K562 (cell line): ENCODE data around the gene AHNAK. TPM values are rescaled to one million over a fixed set of nuclear protein-coding genes. Genes with fewer than 3 reads are reported as not detected.

Experiments used
- CBFA2T3 ChIP-seq: fragments of 450-650 bp; IDR thresholded peaks from 2 replicates; pipeline ENCODE4 v1.6.1; 2017
- EGR1 ChIP-seq: fragments of 450-650 bp; conservative IDR thresholded peaks from 2 replicates; pipeline ENCODE4 v1.6.1; 2017; ENCODE audit warnings: mild to moderate bottlenecking
- EP300 ChIP-seq: IDR thresholded peaks from 2 replicates; pipeline ENCODE4 v1.6.1; 2012; ENCODE audit warnings: low read length, improper control_type of control experiment
- FIP1L1 ChIP-seq: fragments of 200-400 bp; formaldehyde crosslinking; IDR thresholded peaks from 2 replicates; pipeline ENCODE4 v1.6.1; 2018; ENCODE audit warnings: mild to moderate bottlenecking, low read depth, low read length; ENCODE audit not compliant: poor library complexity, severe bottlenecking
- FOXO4 ChIP-seq: fragments of 450-650 bp; formaldehyde crosslinking; IDR thresholded peaks from 2 replicates; pipeline ENCODE4 v1.4.0; 2020; ENCODE audit warnings: mild to moderate bottlenecking, moderate library complexity
- GATAD2A ChIP-seq: fragments of 450-650 bp; IDR thresholded peaks from 2 replicates; pipeline ENCODE4 v1.6.1; 2017
- HCFC1 ChIP-seq: IDR thresholded peaks from 2 replicates; pipeline ENCODE4 v1.6.1; 2012; ENCODE audit warnings: low read depth, low read length, improper control_type of control experiment
- NCOA2 ChIP-seq, 2 experiments: fragments of 450-650 bp; IDR thresholded peaks; 2 replicates each; pipeline ENCODE4 v1.6.1; 2018; ENCODE audit warnings: mild to moderate bottlenecking in 2 of 2, moderate library complexity in 1 of 2; ENCODE audit not compliant: partially characterized antibody in 2 of 2
- ZBTB5 ChIP-seq: fragments of 450-650 bp; IDR thresholded peaks from 2 replicates; pipeline ENCODE4 v1.6.1; 2017; ENCODE audit warnings: antibody characterized with exemption
- ZNF140 ChIP-seq: fragments of 250-450 bp; sonication (Bioruptor Pico); IDR thresholded peaks from 2 replicates; pipeline ENCODE4 v1.8.0; 2021; ENCODE audit warnings: moderate library complexity, mild to moderate bottlenecking, inconsistent platforms
- ZNF212 ChIP-seq: fragments of 450-650 bp; formaldehyde crosslinking; IDR thresholded peaks from 2 replicates; pipeline ENCODE4 v1.4.0; 2020; ENCODE audit warnings: mild to moderate bottlenecking
- ZNF24 ChIP-seq: fragments of 450-650 bp; IDR thresholded peaks from 2 replicates; pipeline ENCODE4 v1.6.1; 2016
- ZNF507 ChIP-seq: conservative IDR thresholded peaks from 2 replicates; pipeline ENCODE4 v1.6.1; 2017; ENCODE audit warnings: missing genetic modification characterization, missing compliant biosample characterization
- ZNF644 ChIP-seq: fragments of 200-800 bp; sonication (Bioruptor generic); IDR thresholded peaks from 2 replicates; pipeline ENCODE4 v1.6.1; 2016; ENCODE audit warnings: low read depth, missing genetic modification characterization, missing compliant biosample characterization
- ZNF76 ChIP-seq: fragments of 250-450 bp; sonication (Bioruptor Pico); IDR thresholded peaks from 2 replicates; pipeline ENCODE4 v1.4.0; 2020; ENCODE audit warnings: mild to moderate bottlenecking, moderate library complexity, borderline replicate concordance
- polyA plus RNA-seq, 8 experiments: library from polyadenylated mRNA; depleted of rRNA in 4 of 8; stranded (reverse) in 5 of 8; unstranded in 3 of 8; fragments of >200 nt; fragmentation: Nextera tagmentation in 2 of 8; fragmentation: Illumina TruSeq in 1 of 8; extraction: Ambion mirVana in 2 of 8; extraction: Trizol in 1 of 8; gene quantifications; 2 replicates each; pipeline versions ENCODE4 v1.2.1 to v1.2.3, GENCODE V29; 2011 to 2014; ENCODE audit warnings: inconsistent platforms in 1 of 8, missing spikeins in 1 of 8
- total RNA-seq, 7 experiments: library from RNA; depleted of rRNA in 6 of 7; stranded (reverse); fragments of >200 nt in 6 of 7; fragmentation: Illumina TruSeq in 2 of 7; extraction: Trizol in 2 of 7; gene quantifications; 2 replicates each; pipeline versions ENCODE4 v1.2.1 to v1.2.3, GENCODE V29; 2011 to 2021; ENCODE audit warnings: low replicate concordance in 1 of 7
- TF ChIP-seq, protein P1 (sequence below): sonication (generic); formaldehyde crosslinking; IDR thresholded peaks from 2 replicates; pipeline ENCODE4 v1.8.0; 2022; ENCODE audit warnings: mild to moderate bottlenecking, low read depth, missing genetic modification reagents
- TF ChIP-seq, protein P2 (sequence below): sonication (generic); formaldehyde crosslinking; IDR thresholded peaks from 2 replicates; pipeline ENCODE4 v1.8.1; 2023; ENCODE audit warnings: mild to moderate bottlenecking, missing genetic modification reagents
- TF ChIP-seq, protein P3 (sequence below): fragments of 250-450 bp; sonication (Bioruptor Pico); IDR thresholded peaks from 2 replicates; pipeline ENCODE4 v1.4.0; 2020; ENCODE audit warnings: mild to moderate bottlenecking

Gene AHNAK
- total and polyA plus RNA-seq, 9 of the 15 experiments (the other 6 are each of a cell fraction or from before 2014, with no cell fraction given), result 1.5 to 89.7 (median 45.0) TPM

- TF ChIP-seq FIP1L1 (no peak), NCOA2 (IDR thresholded peaks at IDR 0.05; ENCODE audit: partially characterized antibody in 2 of 2) (no peak), ZNF507 (tag) (no peak), ZBTB5 (no peak), GATAD2A (peak; percentile 55; the same call in 1 of the 2 replicates), ZNF24 (peak; percentile 55; the same call in 1 of the 2 replicates), ZNF212 (CRISPR knock-in tag) (no peak), FOXO4 (CRISPR knock-in tag) (no peak), EP300 (peak; percentile 79), ZNF140 (no peak), CBFA2T3 (no peak), ZNF644 (tag) (no peak; the same call in 1 of the 2 replicates), HCFC1 (peak; percentile 91), ZNF76 (CRISPR knock-in tag) (no peak), EGR1 (no peak)
- TF ChIP-seq, protein P1, sequence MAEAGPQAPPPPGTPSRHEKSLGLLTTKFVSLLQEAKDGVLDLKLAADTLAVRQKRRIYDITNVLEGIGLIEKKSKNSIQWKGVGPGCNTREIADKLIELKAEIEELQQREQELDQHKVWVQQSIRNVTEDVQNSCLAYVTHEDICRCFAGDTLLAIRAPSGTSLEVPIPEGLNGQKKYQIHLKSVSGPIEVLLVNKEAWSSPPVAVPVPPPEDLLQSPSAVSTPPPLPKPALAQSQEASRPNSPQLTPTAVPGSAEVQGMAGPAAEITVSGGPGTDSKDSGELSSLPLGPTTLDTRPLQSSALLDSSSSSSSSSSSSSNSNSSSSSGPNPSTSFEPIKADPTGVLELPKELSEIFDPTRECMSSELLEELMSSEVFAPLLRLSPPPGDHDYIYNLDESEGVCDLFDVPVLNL (CRISPR knock-in tag), result no peak
- TF ChIP-seq, protein P2, sequence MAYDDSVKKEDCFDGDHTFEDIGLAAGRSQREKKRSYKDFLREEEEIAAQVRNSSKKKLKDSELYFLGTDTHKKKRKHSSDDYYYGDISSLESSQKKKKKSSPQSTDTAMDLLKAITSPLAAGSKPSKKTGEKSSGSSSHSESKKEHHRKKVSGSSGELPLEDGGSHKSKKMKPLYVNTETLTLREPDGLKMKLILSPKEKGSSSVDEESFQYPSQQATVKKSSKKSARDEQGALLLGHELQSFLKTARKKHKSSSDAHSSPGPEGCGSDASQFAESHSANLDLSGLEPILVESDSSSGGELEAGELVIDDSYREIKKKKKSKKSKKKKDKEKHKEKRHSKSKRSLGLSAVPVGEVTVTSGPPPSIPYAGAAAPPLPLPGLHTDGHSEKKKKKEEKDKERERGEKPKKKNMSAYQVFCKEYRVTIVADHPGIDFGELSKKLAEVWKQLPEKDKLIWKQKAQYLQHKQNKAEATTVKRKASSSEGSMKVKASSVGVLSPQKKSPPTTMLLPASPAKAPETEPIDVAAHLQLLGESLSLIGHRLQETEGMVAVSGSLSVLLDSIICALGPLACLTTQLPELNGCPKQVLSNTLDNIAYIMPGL (CRISPR knock-in tag), result no peak
- TF ChIP-seq, protein P3, sequence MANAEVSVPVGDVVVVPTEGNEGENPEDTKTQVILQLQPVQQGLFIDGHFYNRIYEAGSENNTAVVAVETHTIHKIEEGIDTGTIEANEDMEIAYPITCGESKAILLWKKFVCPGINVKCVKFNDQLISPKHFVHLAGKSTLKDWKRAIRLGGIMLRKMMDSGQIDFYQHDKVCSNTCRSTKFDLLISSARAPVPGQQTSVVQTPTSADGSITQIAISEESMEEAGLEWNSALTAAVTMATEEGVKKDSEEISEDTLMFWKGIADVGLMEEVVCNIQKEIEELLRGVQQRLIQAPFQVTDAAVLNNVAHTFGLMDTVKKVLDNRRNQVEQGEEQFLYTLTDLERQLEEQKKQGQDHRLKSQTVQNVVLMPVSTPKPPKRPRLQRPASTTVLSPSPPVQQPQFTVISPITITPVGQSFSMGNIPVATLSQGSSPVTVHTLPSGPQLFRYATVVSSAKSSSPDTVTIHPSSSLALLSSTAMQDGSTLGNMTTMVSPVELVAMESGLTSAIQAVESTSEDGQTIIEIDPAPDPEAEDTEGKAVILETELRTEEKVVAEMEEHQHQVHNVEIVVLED, result peak; percentile 80
These were observed 45.0 kb upstream of the AHNAK start, which contains the start of gene TUT1 (continued) for GRCh38 chr11:62591448-62592145.
